ENCODE measurements around the gene DGCR2.

Gene DGCR2

DNA sequence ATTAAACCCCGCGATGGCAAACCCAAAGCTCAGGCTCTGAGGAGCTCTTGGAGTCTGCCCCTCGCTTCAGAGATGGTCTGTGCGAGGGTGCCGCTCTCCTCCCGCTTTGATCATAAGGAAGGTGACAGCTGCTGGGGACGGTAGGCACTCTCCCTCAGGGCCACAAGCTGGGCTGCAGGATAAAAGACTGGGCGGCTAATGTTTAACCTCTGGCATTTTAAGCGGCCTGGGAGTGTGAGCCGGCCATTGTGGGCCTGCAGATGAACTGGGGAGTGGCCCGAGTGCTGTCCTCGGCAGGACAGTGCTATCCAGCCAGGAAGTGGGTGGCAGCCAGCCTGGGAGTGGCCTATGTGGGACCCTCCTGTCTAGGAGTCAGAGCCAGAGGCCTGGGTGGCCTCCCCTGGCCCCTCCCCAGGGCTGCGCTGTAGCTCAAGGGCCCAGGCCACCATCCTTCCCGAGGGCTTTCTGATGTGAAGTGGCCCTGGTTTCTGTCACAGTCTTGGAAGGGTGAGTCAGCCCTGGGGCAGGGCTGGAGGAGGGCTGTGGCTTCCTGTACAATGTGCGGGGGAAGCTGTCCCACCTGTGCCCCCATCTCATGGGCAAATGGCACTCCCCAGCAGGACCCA, 127.4 kb downstream of the DGCR2 start:
- H3K9me3 Mint-ChIP-seq, result no peaks in the 10 kb centered on the region
- no peaks in the 10 kb centered on the region for H3K4me1 Mint-ChIP-seq
- no peak overlapping the region for H3K4me3 Mint-ChIP-seq
- no peaks in the 10 kb centered on the region for H3K36me3 Mint-ChIP-seq (ENCODE audit: low read depth)
- H3K27ac Mint-ChIP-seq, result peak overlapping the region in 2 of 3 experiments; percentile 48 to 79
- TF ChIP-seq, protein P1, sequence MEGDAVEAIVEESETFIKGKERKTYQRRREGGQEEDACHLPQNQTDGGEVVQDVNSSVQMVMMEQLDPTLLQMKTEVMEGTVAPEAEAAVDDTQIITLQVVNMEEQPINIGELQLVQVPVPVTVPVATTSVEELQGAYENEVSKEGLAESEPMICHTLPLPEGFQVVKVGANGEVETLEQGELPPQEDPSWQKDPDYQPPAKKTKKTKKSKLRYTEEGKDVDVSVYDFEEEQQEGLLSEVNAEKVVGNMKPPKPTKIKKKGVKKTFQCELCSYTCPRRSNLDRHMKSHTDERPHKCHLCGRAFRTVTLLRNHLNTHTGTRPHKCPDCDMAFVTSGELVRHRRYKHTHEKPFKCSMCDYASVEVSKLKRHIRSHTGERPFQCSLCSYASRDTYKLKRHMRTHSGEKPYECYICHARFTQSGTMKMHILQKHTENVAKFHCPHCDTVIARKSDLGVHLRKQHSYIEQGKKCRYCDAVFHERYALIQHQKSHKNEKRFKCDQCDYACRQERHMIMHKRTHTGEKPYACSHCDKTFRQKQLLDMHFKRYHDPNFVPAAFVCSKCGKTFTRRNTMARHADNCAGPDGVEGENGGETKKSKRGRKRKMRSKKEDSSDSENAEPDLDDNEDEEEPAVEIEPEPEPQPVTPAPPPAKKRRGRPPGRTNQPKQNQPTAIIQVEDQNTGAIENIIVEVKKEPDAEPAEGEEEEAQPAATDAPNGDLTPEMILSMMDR (IDR thresholded peaks at IDR 0.05; ENCODE audit: unreplicated experiment in 3 of 3), result no peak
- peaks cover 44% of the 10 kb centered on the region for H3K27me3 Mint-ChIP-seq (ENCODE audit: low read depth)

DNA sequence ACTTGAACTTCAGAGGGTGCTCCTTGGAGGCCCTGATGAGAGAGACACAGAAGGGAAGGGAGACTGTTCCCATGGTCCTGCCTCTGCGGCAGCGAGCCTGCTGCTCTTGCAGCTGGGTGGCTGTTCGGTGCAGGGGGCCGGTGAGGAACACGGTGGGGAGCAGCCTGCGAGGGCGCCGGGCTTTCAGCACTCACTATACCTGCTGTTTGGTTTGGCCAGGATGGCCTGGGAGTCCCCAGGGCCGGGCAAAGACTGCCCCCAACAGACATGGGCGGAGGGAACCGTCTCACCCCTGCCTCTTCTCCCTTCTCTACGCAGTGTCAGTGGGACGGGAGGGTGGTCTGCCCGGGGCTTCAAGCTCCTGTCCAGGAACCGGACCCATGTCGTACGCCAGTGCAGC, 128.2 kb downstream of the DGCR2 start:
- Mint-ChIP-seq H3K4me1 (no peaks in the 10 kb centered on the region), H3K9me3 (no peaks in the 10 kb centered on the region), H3K27me3 (ENCODE audit: low read depth) (peaks cover 37% of the 10 kb centered on the region), H3K4me3 (no peak overlapping the region), H3K27ac (no peak overlapping the region), H3K36me3 (ENCODE audit: low read depth) (no peaks in the 10 kb centered on the region)
- TF ChIP-seq, protein P1 (IDR thresholded peaks at IDR 0.05; ENCODE audit: unreplicated experiment in 3 of 3), result no peak

- Mint-ChIP-seq H3K27ac (no peak overlapping the region), H3K36me3 (ENCODE audit: low read depth) (no peaks in the 10 kb centered on the region), H3K4me3 (no peak overlapping the region), H3K9me3 (no peaks in the 10 kb centered on the region), H3K4me1 (no peaks in the 10 kb centered on the region), H3K27me3 (ENCODE audit: low read depth) (peaks cover 23% of the 10 kb centered on the region)
- TF ChIP-seq, protein P1 (IDR thresholded peaks at IDR 0.05; ENCODE audit: unreplicated experiment in 3 of 3), result no peak
Observed at GRCh38 chr22:18992543-18993198, 129.5 kb downstream of the DGCR2 start.

- no peaks in the 10 kb centered on the region for H3K4me1 Mint-ChIP-seq
- no peak overlapping the region for H3K4me3 Mint-ChIP-seq
- no peaks in the 10 kb centered on the region for H3K9me3 Mint-ChIP-seq
- no peaks in the 10 kb centered on the region for H3K36me3 Mint-ChIP-seq (ENCODE audit: low read depth)
- no peak overlapping the region for H3K27ac Mint-ChIP-seq
- TF ChIP-seq, protein P1 (IDR thresholded peaks at IDR 0.05; ENCODE audit: unreplicated experiment in 3 of 3), result no peak
- peaks cover 16% of the 10 kb centered on the region for H3K27me3 Mint-ChIP-seq (ENCODE audit: low read depth)
Observed at GRCh38 chr22:18991821-18992442, 130.3 kb downstream of the DGCR2 start.

DNA sequence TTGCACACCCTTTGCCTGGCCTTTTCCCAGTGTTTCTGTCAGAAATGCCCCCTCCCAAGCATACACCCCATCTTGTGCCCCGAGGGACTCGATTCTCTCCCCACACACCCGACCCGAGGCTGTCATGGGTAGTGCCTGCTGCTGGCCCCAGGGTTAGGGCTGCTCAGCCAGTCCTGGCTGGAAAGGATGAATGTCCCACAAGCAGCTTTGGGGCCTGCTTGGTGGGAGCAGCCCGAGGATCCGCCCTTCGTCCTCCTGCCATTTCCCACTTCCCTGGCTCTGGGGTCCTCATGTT, 131.1 kb downstream of the DGCR2 start:
- Mint-ChIP-seq H3K4me3 (no peak overlapping the region), H3K36me3 (ENCODE audit: low read depth) (no peaks in the 10 kb centered on the region), H3K27ac (no peak overlapping the region), H3K27me3 (ENCODE audit: low read depth) (peaks cover 15% of the 10 kb centered on the region), H3K9me3 (no peaks in the 10 kb centered on the region), H3K4me1 (no peaks in the 10 kb centered on the region)
- TF ChIP-seq, protein P1 (IDR thresholded peaks at IDR 0.05; ENCODE audit: unreplicated experiment in 3 of 3), result no peak
